LNCaP clone FGC (cell line): ENCODE measurements around the gene RFX2.
"Not testable (repeated sequence)": the region's sequence is repeated elsewhere in the genome, so short reads cannot be mapped to it uniquely, and the experiment has no call there.

Source experiments
- DNase-seq: peaks from one replicate; pipeline ENCODE4 v3.0.0-alpha.2; 2011; ENCODE audit warnings: low read depth
- H3K4me3 ChIP-seq: 2 replicates; pipeline ENCODE4 v1.5.1; 2011; ENCODE audit warnings: mild to moderate bottlenecking, low read depth, low read length, control low read depth
- CTCF ChIP-seq: IDR thresholded peaks from 2 replicates; pipeline ENCODE4 v1.5.1; 2012; ENCODE audit warnings: mild to moderate bottlenecking; ENCODE audit not compliant: control insufficient read depth, insufficient read depth; ENCODE audit errors: extremely low read depth

The RFX2 gene

GRCh38 chr19:5992756-5993155 lies 117.5 kb downstream of the RFX2 start:
- no peak overlapping the region for H3K4me3 ChIP-seq
- no peak for DNase-seq
- no peak for TF ChIP-seq CTCF

GRCh38 chr19:5991244-5991838 lies 119.0 kb downstream of the RFX2 start:
- DNase-seq: no peak
- H3K4me3 ChIP-seq: no peak overlapping the region
- no peak for TF ChIP-seq CTCF

- TF ChIP-seq CTCF: no peak
- H3K4me3 ChIP-seq: no peak overlapping the region
- no peak for DNase-seq
These were observed 120.0 kb downstream of the RFX2 start for GRCh38 chr19:5990289-5990797.

- H3K4me3 ChIP-seq: no peak overlapping the region
- TF ChIP-seq CTCF: no peak
- no peak for DNase-seq
These were observed 120.8 kb downstream of the RFX2 start for GRCh38 chr19:5989388-5990074.

- no peak for DNase-seq
- no peak overlapping the region for H3K4me3 ChIP-seq
- no peak for TF ChIP-seq CTCF
These were observed 121.5 kb downstream of the RFX2 start for GRCh38 chr19:5988517-5989387.

GRCh38 chr19:5987077-5987818 lies 123.1 kb downstream of the RFX2 start:
- no peak overlapping the region for H3K4me3 ChIP-seq
- peak; percentile 86 for DNase-seq
- TF ChIP-seq CTCF: peak; percentile 86

GRCh38 chr19:5985837-5986236 lies 124.5 kb downstream of the RFX2 start:
- DNase-seq, H3K4me3 ChIP-seq: not testable (repeated sequence)
